Ureter (tissue), 1 donor: ENCODE measurements around the gene DYNLRB2. TPM values are rescaled to one million over a fixed set of nuclear protein-coding genes. Genes with fewer than 3 reads are reported as not detected.

Experiments
- DNase-seq: peaks from one replicate; pipeline ENCODE4 v3.0.0-alpha.2; 2020; ENCODE audit warnings: low spot score
- total RNA-seq: library from RNA; stranded (reverse); gene quantifications from one replicate; pipeline ENCODE4 v1.2.4, GENCODE V29; 2023
- donor health status: DM: yes; HTN: yes; CAD: no.

The DYNLRB2 gene
- total RNA-seq, 1 donor from 2014 or later: 4.8 TPM

- no peak for DNase-seq
These were observed 11.5 kb downstream of the DYNLRB2 start for GRCh38 chr16:80552277-80552676.

- DNase-seq: no peak
These were observed 13.2 kb downstream of the DYNLRB2 start for GRCh38 chr16:80554033-80554432.

DNA sequence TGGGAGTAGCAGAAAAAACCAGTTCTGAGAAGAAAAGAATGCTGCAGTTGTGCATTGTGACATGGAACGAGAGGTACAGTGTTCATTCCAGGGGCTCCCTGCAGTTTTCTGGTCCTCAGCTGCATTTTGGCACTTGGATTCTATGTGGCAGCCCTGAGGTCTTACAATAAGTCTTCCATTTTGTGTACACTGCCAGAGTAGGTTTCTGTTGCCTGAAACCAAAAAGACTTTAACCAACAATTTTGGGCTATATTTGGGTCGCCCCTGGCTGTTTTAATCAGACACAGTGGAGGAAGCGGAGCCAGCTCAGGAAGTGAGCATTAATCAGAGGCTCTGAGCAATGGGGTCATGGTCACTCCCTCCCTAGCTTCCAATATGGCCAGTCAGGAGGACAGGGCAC, 15.7 kb downstream of the DYNLRB2 start:
- DNase-seq: no peak

DNA sequence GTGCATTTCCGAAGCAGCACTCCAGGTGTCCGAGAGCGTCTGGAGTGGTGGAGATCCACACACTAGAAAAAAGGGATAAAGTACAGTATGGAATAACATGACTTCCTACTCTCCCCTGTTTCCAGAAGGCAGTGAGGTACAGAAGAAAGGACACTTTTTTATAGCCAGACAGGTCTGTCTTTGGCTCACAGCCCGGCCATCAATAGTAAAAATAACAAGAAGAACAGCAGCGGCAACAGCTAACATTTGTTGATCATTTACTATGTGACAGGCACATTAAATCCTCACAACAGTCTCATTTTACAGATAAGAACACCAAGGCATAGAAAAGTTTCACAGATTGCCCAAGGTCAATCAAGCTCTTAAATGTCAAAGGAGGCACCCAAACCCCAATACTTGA, 16.2 kb downstream of the DYNLRB2 start:
- no peak for DNase-seq

- DNase-seq: no peak
These were observed 18.6 kb downstream of the DYNLRB2 start for GRCh38 chr16:80559369-80559768.

DNA sequence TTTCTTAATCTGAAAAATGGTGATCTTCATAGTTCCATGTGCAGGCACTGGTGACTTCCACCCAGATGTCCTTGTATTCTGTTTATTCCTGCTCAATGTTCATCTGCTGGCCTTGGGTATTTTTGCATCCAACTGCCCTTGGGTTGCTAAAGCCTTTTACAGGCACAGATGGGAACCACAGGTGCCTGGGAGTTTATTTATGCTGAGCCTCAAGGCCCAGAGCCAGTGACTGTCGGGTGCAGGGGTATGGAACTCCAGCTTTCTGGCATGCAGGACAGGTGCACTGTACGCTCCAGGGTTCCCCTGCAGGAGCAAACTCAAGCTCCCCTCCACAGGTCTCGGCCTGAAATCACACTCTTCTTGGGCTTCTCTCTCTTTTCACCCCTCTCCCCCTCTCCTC, 22.3 kb downstream of the DYNLRB2 start:
- no peak for DNase-seq

- DNase-seq: no peak
These were observed 23.6 kb downstream of the DYNLRB2 start for GRCh38 chr16:80564394-80564793.

DNA sequence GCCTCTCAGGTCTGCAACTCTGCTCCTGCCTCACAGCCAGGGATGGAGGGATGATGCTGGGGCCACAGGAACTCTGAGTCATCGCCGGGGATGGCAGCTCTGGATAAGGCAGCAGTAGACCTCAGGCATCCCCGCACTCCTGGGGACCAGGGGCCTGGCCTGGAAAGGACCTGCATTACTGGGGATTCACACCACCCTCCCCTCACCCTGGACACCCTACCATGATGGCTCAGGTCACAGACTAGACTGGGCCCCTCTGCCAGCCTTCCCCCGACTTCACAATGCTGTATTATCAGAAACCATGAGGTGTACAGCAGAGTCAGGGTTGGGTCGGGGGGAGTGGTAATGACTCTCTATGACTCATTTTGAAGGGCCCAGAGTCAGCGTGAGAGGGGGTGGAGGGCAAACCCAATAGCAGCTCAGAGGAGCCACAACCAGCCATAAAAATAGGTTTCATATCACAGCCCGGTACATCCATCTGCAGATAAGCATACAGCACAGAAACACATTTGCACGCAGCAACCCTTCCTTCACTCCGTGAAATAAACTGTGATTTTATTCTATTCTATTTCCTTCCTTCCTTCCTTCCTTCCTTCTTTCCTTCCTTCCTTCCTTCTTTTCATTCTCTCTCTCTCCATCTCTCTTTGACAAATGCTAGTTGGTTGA, 28.8 kb downstream of the DYNLRB2 start:
- DNase-seq: no peak

GRCh38 chr16:80570106-80570478, 29.3 kb downstream of the DYNLRB2 start:
- no peak for DNase-seq

- DNase-seq: no peak
These were observed 32.9 kb downstream of the DYNLRB2 start for GRCh38 chr16:80573700-80574120.

DNA sequence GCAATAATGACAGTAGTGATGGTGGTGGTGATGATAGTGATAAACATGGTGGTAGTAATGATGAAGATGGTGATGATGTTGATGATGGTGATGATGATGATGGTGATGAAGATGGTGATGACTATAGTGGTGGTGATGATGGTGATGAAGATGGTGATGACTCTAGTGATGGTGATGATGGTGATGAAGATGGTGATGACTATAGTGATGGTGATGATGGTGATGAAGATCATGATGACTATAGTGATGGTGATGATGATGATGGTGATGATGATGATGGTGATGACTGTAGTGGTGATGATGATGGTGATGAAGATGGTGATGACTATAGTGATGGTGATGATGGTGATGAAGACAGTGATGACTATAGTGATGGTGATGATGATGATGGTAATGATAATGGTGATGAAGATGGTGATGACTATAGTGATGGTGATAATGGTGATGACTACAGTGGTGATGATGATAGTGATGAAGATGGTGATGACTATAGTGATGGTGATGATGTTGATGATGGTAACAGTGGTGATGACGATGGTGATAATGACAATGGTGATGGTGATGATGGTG, 35.6 kb downstream of the DYNLRB2 start:
- no peak for DNase-seq

DNA sequence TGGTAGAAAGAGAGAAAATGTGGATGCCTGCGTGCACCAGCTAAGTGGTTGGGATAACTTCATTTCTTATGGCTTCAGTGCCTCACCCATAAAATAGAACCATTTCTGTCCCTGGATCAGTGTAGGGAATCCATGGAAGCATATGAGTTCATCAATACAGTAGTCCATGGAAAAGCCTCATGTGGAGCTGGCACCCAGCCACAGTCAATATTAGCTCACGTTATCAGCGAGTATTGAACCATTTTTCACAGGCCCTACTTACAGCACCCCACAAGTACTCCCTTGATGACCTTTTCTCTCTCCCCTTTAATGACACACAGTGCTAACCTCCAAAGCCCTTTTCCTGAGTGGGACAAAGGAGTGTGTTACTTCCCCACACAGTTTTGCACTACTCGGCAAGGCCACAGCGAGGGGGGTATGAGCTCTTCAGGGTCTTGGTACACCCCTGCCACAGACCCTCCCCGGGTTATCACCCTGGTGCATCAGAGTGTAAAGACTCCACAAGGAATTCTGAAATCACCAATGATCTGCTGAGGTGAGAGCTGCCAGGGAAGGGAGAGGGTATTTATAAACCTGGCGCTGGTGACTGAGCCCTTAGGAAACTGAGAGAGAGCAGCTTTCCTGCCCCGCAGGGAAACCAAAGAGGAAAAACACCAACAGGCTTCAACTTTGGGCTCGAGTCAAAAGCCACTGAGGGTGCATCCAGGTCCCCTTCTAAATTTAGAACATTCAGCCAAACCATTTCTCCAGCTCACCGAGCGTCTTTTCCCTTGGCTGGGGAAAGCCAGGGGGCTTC, 36.9 kb downstream of the DYNLRB2 start:
- DNase-seq: no peak

- DNase-seq: no peak
These were observed 39.5 kb downstream of the DYNLRB2 start for GRCh38 chr16:80580109-80580832.

- DNase-seq: no peak
These were observed 42.7 kb downstream of the DYNLRB2 start for GRCh38 chr16:80583466-80583865.

DNA sequence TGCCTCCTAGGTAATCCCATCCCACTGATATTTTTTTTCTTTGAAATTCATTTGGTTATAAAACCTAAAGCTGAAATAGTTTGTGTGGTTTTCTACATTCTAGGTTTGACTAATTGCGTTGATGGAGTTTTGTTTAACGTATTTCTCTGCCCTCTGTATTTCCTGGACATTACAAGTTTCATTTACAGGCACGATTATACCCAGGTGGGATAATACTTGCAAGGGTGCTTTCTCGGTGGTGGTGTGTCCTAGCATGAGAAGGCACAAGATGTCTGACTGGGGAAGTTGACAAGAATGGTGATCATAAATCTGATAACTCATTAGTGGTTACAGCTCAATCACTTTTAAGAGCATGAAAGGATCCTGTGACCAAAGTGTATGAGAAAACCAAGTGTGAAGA, 45.0 kb downstream of the DYNLRB2 start:
- DNase-seq: no peak

GRCh38 chr16:80586476-80586875, 45.7 kb downstream of the DYNLRB2 start:
- no peak for DNase-seq

DNA sequence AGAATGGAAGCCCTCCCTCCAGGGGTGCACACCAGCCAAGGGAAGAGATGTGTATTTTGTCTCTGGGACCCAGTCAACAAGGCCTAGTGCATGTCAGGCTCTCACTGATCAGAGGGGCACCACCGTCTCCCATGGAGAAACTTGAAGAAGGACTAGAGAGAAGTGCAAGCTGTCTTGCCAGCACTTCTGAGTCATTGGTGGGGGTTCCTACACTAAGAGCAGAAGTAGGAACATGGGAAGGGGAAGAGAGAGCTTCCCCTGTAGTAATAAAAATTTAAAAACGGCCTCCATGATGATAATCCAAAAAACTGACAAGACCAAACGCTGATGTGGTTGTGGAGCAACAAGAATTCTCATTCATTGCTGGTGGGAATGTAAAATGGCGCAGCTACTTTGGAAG, 46.3 kb downstream of the DYNLRB2 start:
- no peak for DNase-seq

- no peak for DNase-seq
These were observed 50.5 kb downstream of the DYNLRB2 start for GRCh38 chr16:80591071-80591915.

GRCh38 chr16:80592273-80592672, 51.5 kb downstream of the DYNLRB2 start:
- DNase-seq: no peak

- DNase-seq: no peak
These were observed 54.0 kb downstream of the DYNLRB2 start for GRCh38 chr16:80594756-80595155.

DNA sequence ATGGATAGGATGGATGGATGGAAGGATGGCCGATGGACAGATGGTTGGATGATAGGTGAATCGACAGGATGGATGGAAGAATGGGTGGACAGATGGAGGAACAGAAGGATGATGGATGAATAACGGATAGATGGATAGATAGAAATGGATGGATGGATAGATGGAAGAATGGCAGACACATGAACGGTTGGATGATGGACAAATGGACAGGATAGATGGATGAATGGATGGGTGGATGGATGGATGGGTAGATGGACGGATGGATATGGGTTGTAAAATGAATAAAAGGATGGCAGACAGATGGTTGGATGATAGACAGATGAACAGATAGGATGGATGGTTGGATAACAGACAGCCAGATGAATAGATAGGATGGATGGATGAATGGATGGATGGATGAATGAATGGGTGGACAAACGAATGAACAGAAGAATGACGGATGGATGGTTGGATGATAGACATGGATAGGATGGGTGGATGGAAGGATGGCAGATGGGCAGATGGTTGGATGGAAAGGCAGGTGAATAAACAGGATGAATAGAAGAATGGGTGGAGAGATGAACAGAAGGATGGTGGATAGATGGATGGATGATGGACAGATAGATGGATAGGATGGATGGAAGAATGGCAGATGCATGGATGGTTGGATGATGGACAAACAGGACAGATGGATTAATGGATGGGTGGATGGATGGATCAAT, 55.9 kb downstream of the DYNLRB2 start:
- DNase-seq: no peak
